Progenitor cell of endocrine pancreas (in vitro differentiated cells): ENCODE measurements around the gene GPR62. TPM values are rescaled to one million over a fixed set of nuclear protein-coding genes. Genes with fewer than 3 reads are reported as not detected.
"Not testable (repeated sequence)": the region's sequence is repeated elsewhere in the genome, so short reads cannot be mapped to it uniquely, and the experiment has no call there.

Experiments used
- DNase-seq: peaks from one replicate; pipeline ENCODE4 v3.0.0; 2021; ENCODE audit warnings: low spot score; ENCODE audit not compliant: unreplicated experiment
- H3K27ac Mint-ChIP-seq: 2 replicates; pipeline ENCODE4 v1.8.0; 2021; ENCODE audit warnings: mild to moderate bottlenecking, moderate library complexity, mixed read lengths
- H3K27me3 Mint-ChIP-seq: 2 replicates; pipeline ENCODE4 v1.8.0; 2021; ENCODE audit warnings: mixed read lengths
- H3K36me3 Mint-ChIP-seq: 2 replicates; pipeline ENCODE4 v1.8.0; 2022; ENCODE audit warnings: mixed read lengths; ENCODE audit not compliant: insufficient read depth
- H3K4me1 Mint-ChIP-seq: 2 replicates; pipeline ENCODE4 v1.8.0; 2021; ENCODE audit warnings: low read depth, mixed read lengths
- H3K4me3 Mint-ChIP-seq: 2 replicates; pipeline ENCODE4 v1.8.0; 2021; ENCODE audit warnings: low read depth, mild to moderate bottlenecking, moderate library complexity, mixed read lengths
- H3K9me3 Mint-ChIP-seq: 2 replicates; pipeline ENCODE4 v1.8.0; 2021; ENCODE audit warnings: low read depth, mixed read lengths
- total RNA-seq: library from RNA; stranded (reverse); gene quantifications from 2 replicates; pipeline ENCODE4 v1.2.1, GENCODE V29; 2021
- TF ChIP-seq, protein P1 (sequence below): fragments of 200-600 bp; sonication (generic); IDR thresholded peaks from one replicate; pipeline ENCODE4 v1.5.0; 2021; ENCODE audit warnings: antibody characterized with exemption, mild to moderate bottlenecking; ENCODE audit not compliant: unreplicated experiment

GPR62 gene
- total RNA-seq, 1 donor from 2014 or later = 0.12 TPM

DNA sequence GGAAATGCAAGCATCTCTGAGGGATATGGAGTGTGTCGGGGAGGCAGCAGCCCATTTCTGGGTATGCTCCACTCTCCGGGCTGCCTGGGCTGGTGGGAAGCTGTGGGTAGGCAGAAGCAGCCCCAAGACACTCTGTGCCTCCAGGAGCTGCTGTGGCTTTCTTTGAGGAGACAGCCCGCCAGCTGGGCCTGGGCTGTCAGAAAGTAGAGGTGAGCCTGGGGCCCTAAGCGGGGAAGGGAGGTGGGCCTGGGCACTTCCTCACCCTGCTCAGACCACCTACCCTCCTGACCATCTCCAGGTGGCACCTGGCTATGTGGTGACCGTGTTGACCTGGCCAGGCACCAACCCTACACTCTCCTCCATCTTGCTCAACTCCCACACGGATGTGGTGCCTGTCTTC, 29.9 kb downstream of the GPR62 start:
- TF ChIP-seq, protein P1, sequence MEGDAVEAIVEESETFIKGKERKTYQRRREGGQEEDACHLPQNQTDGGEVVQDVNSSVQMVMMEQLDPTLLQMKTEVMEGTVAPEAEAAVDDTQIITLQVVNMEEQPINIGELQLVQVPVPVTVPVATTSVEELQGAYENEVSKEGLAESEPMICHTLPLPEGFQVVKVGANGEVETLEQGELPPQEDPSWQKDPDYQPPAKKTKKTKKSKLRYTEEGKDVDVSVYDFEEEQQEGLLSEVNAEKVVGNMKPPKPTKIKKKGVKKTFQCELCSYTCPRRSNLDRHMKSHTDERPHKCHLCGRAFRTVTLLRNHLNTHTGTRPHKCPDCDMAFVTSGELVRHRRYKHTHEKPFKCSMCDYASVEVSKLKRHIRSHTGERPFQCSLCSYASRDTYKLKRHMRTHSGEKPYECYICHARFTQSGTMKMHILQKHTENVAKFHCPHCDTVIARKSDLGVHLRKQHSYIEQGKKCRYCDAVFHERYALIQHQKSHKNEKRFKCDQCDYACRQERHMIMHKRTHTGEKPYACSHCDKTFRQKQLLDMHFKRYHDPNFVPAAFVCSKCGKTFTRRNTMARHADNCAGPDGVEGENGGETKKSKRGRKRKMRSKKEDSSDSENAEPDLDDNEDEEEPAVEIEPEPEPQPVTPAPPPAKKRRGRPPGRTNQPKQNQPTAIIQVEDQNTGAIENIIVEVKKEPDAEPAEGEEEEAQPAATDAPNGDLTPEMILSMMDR = no peak
- Mint-ChIP-seq H3K27me3 (no peaks in the 10 kb centered on the region), H3K4me3 (no peak overlapping the region), H3K4me1 (peaks cover 13% of the 10 kb centered on the region), H3K27ac (peak overlapping the region; percentile 25), H3K36me3 (peaks cover 1% of the 10 kb centered on the region), H3K9me3 (no peaks in the 10 kb centered on the region)
- DNase-seq = no peak

DNA sequence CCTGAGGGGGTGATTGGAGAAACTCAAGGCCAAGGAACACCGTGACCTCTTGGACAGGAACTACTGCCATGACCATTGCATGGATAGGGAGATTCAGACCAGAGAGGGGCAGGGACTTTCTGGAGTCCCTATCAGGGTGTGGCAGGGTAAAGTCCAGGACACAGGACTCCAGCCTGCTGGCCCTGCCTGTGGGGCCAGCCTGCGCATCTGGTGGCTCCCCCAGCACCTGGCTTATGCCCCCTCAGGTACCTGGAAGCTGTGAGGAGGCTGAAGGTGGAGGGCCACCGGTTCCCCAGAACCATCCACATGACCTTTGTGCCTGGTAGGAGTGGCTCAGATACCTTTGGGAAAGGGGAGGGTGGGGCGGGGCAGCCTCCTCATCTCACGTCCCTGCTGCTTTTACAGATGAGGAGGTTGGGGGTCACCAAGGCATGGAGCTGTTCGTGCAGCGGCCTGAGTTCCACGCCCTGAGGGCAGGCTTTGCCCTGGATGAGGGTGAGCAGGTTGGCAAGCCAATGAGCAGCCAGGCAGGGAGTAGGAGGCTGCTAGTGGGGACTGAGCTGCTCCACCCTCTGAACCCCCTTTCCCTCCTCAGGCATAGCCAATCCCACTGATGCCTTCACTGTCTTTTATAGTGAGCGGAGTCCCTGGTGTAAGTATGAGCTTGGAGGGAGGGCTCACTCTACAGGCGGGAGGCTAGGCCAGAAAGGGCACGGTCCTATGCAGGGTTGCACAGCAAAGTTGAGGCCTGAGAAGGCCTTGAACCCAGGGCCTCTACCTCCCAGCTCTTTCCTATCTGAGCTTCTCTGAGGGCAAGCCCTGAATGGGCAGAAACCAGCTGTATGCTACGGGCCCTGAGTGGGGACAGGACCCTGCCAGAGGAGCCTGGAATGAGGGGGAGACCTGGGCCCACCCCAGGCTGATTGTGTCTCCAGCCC, 31.1 kb downstream of the GPR62 start:
- no peak overlapping the region for H3K27ac Mint-ChIP-seq
- TF ChIP-seq, protein P1 = no peak

DNA sequence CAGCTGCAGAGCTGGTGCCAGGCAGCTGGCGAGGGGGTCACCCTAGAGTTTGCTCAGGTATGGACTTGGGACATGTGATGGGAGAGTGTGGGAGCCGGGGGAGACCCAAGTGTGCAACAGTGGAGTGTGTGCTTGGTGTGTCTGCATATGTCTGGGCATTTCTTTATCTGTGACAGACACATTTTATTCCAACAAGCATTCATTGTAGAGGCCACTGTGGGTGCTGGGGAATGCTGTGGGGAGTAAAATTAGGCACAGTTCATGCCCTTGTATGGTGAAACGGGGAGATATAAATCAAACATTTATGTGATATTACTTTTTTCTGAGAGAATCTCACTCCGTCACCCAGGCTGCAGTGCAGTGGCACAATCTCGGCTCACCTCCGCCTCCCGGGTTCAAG, 32.4 kb downstream of the GPR62 start:
- TF ChIP-seq, protein P1 = no peak
- Mint-ChIP-seq H3K27me3 (no peaks in the 10 kb centered on the region), H3K4me1 (peaks cover 7% of the 10 kb centered on the region), H3K9me3 (no peaks in the 10 kb centered on the region), H3K4me3 (no peak overlapping the region), H3K36me3 (peaks cover 6% of the 10 kb centered on the region), H3K27ac (no peak overlapping the region)
- DNase-seq = no peak

More for the DNA sequence above, 31.1 kb downstream of the GPR62 start:
- no peak for DNase-seq
- Mint-ChIP-seq H3K9me3 (no peaks in the 10 kb centered on the region), H3K36me3 (peaks cover 3% of the 10 kb centered on the region), H3K4me3 (no peak overlapping the region), H3K27me3 (no peaks in the 10 kb centered on the region), H3K4me1 (peaks cover 12% of the 10 kb centered on the region)

DNA sequence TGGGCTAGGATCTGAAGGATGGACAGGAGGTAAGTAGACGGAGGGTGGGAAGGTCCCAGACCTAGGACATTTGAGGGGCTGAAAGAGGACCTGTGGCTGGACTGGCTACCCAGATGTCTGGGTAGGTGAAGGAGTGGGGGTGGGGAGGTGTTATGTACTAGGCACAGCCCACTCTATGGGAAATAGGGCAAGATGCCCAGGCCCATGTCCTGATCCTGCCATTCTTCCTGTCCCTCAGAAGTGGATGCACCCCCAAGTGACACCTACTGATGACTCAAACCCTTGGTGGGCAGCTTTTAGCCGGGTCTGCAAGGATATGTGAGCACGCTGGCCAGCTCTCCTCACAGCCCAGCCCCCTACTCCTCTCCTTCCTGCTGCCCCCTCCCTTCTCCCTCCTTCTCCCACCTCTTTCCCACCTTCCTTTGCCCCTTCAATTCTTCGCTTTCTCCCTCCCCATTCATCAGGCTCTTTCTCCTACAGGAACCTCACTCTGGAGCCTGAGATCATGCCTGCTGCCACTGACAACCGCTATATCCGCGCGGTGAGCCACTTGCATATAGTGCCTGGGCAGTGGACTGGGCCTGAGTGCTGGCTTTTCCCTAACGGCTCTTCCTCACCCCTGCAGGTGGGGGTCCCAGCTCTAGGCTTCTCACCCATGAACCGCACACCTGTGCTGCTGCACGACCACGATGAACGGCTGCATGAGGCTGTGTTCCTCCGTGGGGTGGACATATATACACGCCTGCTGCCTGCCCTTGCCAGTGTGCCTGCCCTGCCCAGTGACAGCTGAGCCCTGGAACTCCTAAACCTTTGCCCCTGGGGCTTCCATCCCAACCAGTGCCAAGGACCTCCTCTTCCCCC, 33.3 kb downstream of the GPR62 start:
- Mint-ChIP-seq H3K27me3 (no peaks in the 10 kb centered on the region), H3K4me1 (peaks cover 4% of the 10 kb centered on the region), H3K4me3 (no peak overlapping the region), H3K27ac (peak overlapping the region; percentile 65), H3K36me3 (peaks cover 8% of the 10 kb centered on the region), H3K9me3 (no peaks in the 10 kb centered on the region)
- TF ChIP-seq, protein P1 = no peak
- DNase-seq = no peak

DNA sequence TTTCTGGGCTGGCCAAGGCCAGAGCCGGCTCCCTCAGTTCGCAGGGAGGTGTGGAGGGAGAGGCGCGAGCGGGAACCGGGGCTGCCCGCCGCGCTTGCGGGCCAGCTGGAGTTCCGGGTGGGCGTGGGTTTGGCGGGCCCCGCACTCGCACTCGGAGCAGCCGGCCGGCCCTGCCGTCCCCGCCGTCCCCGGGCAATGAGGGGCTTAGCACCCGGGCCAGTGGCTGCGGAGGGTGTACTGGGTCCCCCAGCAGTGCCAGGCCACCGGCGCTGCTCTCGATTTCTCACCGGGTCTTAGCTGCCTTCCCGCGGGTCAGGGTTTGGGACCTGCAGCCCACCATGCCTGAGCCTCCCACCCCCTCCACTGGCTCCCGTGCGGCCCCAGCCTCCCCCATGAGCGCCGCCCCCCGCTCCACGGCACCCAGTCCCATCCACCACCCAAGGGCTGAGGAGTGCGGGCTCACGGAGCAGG, 35.4 kb downstream of the GPR62 start:
- not testable (repeated sequence) for H3K27me3 Mint-ChIP-seq, H3K4me3 Mint-ChIP-seq, DNase-seq, H3K27ac Mint-ChIP-seq, H3K9me3 Mint-ChIP-seq
- peaks cover 10% of the 10 kb centered on the region for H3K4me1 Mint-ChIP-seq
- peaks cover 16% of the 10 kb centered on the region for H3K36me3 Mint-ChIP-seq
